H1 (cell line): ENCODE measurements around the gene NR1H2. TPM values are rescaled to one million over a fixed set of nuclear protein-coding genes. Genes with fewer than 3 reads are reported as not detected.

ENCODE experiments used
- CTCF ChIA-PET: fragments of 300-600 bp; sonication (Branson Sonifier 250); formaldehyde crosslinking; loops from one replicate; lab custom pipeline; 2021; ENCODE audit not compliant: partially characterized antibody; lab: Charles Lee
- POLR2A ChIA-PET: fragments of 300-600 bp; sonication (Branson Sonifier 250); formaldehyde crosslinking; loops from one replicate; lab custom pipeline; 2021; ENCODE audit warnings: inconsistent platforms; ENCODE audit not compliant: partially characterized antibody; lab: Charles Lee
- DNase-seq, 2 experiments: peaks; one replicate each; pipeline versions ENCODE4 v3.0.0 to v3.0.0-alpha.2; 2010 to 2022; ENCODE audit warnings: low spot score in 2 of 2, low read depth in 1 of 2, mixed read lengths in 1 of 2
- FAIRE-seq: peaks from 2 replicates; lab custom pipeline; 2011; peaks lifted over from hg19 to GRCh38; lab: Jason Lieb, UNC
- H2AFZ ChIP-seq: 2 replicates; pipeline ENCODE4 v1.8.1; 2012; ENCODE audit warnings: low read length, inconsistent platforms
- H2AK5ac ChIP-seq: 2 replicates; pipeline ENCODE4 v1.6.1; 2013; ENCODE audit warnings: low read depth, low read length
- H2BK120ac ChIP-seq: replicated peaks from 2 replicates; pipeline ENCODE3; 2013; ENCODE audit warnings: low read depth, low read length, inconsistent platforms
- H2BK12ac ChIP-seq: 2 replicates; pipeline ENCODE4 v1.6.1; 2013; ENCODE audit warnings: low read depth, low read length
- H2BK15ac ChIP-seq: 2 replicates; pipeline ENCODE4 v1.6.1; 2013; ENCODE audit warnings: low read length
- H2BK20ac ChIP-seq: 2 replicates; pipeline ENCODE4 v1.6.1; 2013; ENCODE audit warnings: low read length
- H2BK5ac ChIP-seq: 2 replicates; pipeline ENCODE4 v1.6.1; 2013; ENCODE audit warnings: low read depth, low read length
- H3K14ac ChIP-seq: 2 replicates; pipeline ENCODE4 v1.6.1; 2013; ENCODE audit warnings: inconsistent platforms; ENCODE audit not compliant: insufficient read length
- H3K18ac ChIP-seq: 2 replicates; pipeline ENCODE4 v1.6.1; 2013; ENCODE audit warnings: low read length; ENCODE audit errors: extremely low read depth
- H3K23ac ChIP-seq: 2 replicates; pipeline ENCODE4 v1.6.1; 2013; ENCODE audit warnings: inconsistent platforms; ENCODE audit not compliant: insufficient read length
- H3K23me2 ChIP-seq: 2 replicates; pipeline ENCODE4 v1.6.1; 2013; ENCODE audit warnings: low read depth, low read length
- H3K27ac ChIP-seq: 2 replicates; pipeline ENCODE4 v1.6.1; 2011; ENCODE audit warnings: low read depth, low read length, inconsistent platforms
- H3K27me3 ChIP-seq, 4 experiments: replicated peaks in 1 of 4; 1 replicate in 1 of 4; 2 replicates in 3 of 4; pipeline versions ENCODE4 v1.6.1 to v1.8.1; 2011 to 2013; ENCODE audit warnings: low read length in 3 of 4, mild to moderate bottlenecking in 3 of 4, inconsistent platforms in 2 of 4, mixed read lengths in 2 of 4, moderate library complexity in 1 of 4; ENCODE audit not compliant: control insufficient read depth in 3 of 4, insufficient read depth in 3 of 4; ENCODE audit errors: extremely low read depth in 1 of 4
- H3K36me3 ChIP-seq, 4 experiments: 2 replicates each; pipeline versions ENCODE4 v1.6.1 to v1.8.1; 2011 to 2013; ENCODE audit warnings: mild to moderate bottlenecking in 4 of 4, low read length in 3 of 4, moderate library complexity in 2 of 4, control low read depth in 1 of 4, inconsistent platforms in 1 of 4; ENCODE audit not compliant: insufficient read depth in 4 of 4, control insufficient read depth in 2 of 4
- H3K4ac ChIP-seq: replicated peaks from 2 replicates; pipeline ENCODE3; 2013; ENCODE audit warnings: low read length, low read depth, mixed read lengths, inconsistent platforms; ENCODE audit not compliant: insufficient read length
- H3K4me1 ChIP-seq, 4 experiments: replicated peaks in 1 of 4; 1 replicate in 1 of 4; 2 replicates in 3 of 4; pipeline versions ENCODE4 v1.6.1 to v1.8.1; 2011 to 2013; ENCODE audit warnings: low read length in 3 of 4, inconsistent platforms in 2 of 4, mixed read lengths in 1 of 4; ENCODE audit not compliant: insufficient read depth in 4 of 4, control insufficient read depth in 3 of 4
- H3K4me2 ChIP-seq, 2 experiments: 2 replicates each; pipeline versions ENCODE4 v1.6.1 to v1.8.1; 2011 to 2013; ENCODE audit warnings: low read depth in 2 of 2, low read length in 2 of 2, control low read depth in 1 of 2, inconsistent platforms in 1 of 2, mild to moderate bottlenecking in 1 of 2; ENCODE audit not compliant: insufficient read depth in 1 of 2
- H3K4me3 ChIP-seq, 4 experiments: fragments of 200-600, 300-600 bp in 1 of 4; sonication (generic), shearing (Covaris generic), sonication (Bioruptor Twin) in 1 of 4; 2 replicates each; pipeline versions ENCODE4 v1.5.1 to v1.8.1; 2011 to 2016; ENCODE audit warnings: low read length in 4 of 4, low read depth in 3 of 4, control low read depth in 2 of 4, inconsistent platforms in 2 of 4, mild to moderate bottlenecking in 2 of 4, mixed read lengths in 1 of 4, moderate library complexity in 1 of 4; ENCODE audit not compliant: insufficient read depth in 2 of 4; ENCODE audit errors: extremely low read depth in 1 of 4
- H3K56ac ChIP-seq: replicated peaks from 2 replicates; pipeline ENCODE3; 2013; ENCODE audit warnings: low read depth, mild to moderate bottlenecking, mixed read lengths, low read length, inconsistent platforms; ENCODE audit not compliant: insufficient read length
- H3K79me1 ChIP-seq: 2 replicates; pipeline ENCODE4 v1.6.1; 2013; ENCODE audit warnings: low read depth, low read length, control low read depth
- H3K79me2 ChIP-seq, 2 experiments: 2 replicates each; pipeline versions ENCODE4 v1.6.1 to v1.8.1; 2012 to 2013; ENCODE audit warnings: low read length in 2 of 2, mild to moderate bottlenecking in 2 of 2, inconsistent platforms in 1 of 2; ENCODE audit not compliant: insufficient read depth in 2 of 2, control insufficient read depth in 1 of 2
- H3K9ac ChIP-seq, 4 experiments: replicated peaks in 1 of 4; 1 replicate in 1 of 4; 2 replicates in 3 of 4; pipeline versions ENCODE4 v1.6.1 to v1.8.1; 2011 to 2013; ENCODE audit warnings: low read depth in 3 of 4, low read length in 3 of 4, control low read depth in 2 of 4, mild to moderate bottlenecking in 2 of 4, moderate library complexity in 2 of 4, inconsistent platforms in 1 of 4; ENCODE audit errors: extremely low read depth in 1 of 4
- H3K9me3 ChIP-seq, 2 experiments: 2 replicates each; pipeline versions ENCODE4 v1.6.1 to v1.8.1; 2012 to 2013; ENCODE audit warnings: mild to moderate bottlenecking in 2 of 2, moderate library complexity in 2 of 2, control low read depth in 1 of 2, inconsistent platforms in 1 of 2, low read depth in 1 of 2, low read length in 1 of 2, mixed read lengths in 1 of 2; ENCODE audit not compliant: insufficient read depth in 2 of 2
- H4K20me1 ChIP-seq, 2 experiments: replicated peaks in 1 of 2; 2 replicates each; pipeline versions ENCODE3 to v1.8.1; 2011 to 2013; ENCODE audit warnings: inconsistent platforms in 2 of 2, low read length in 2 of 2, mild to moderate bottlenecking in 1 of 2; ENCODE audit not compliant: insufficient read depth in 2 of 2, control insufficient read depth in 1 of 2
- H4K5ac ChIP-seq: 2 replicates; pipeline ENCODE4 v1.6.1; 2013; ENCODE audit warnings: low read length, low read depth, mixed read lengths, inconsistent platforms; ENCODE audit not compliant: insufficient read length
- H4K8ac ChIP-seq: 2 replicates; pipeline ENCODE4 v1.8.0; 2013; ENCODE audit warnings: mild to moderate bottlenecking, moderate library complexity, low read length, inconsistent platforms; ENCODE audit not compliant: insufficient read depth; ENCODE audit errors: extremely low read depth
- H4K91ac ChIP-seq: replicated peaks from 2 replicates; pipeline ENCODE3; 2013; ENCODE audit warnings: low read length, mixed read lengths, inconsistent platforms; ENCODE audit not compliant: insufficient read length
- CREB1 ChIP-seq: IDR thresholded peaks from 2 replicates; pipeline ENCODE4 v1.6.1; 2012; ENCODE audit warnings: inconsistent platforms
- E2F6 ChIP-seq: IDR thresholded peaks from 2 replicates; pipeline ENCODE4 v1.6.1; 2012; ENCODE audit warnings: inconsistent platforms
- EGR1 ChIP-seq: IDR thresholded peaks from 2 replicates; pipeline ENCODE4 v1.6.1; 2011; ENCODE audit warnings: low read depth, low read length, borderline replicate concordance
- FOSL1 ChIP-seq: IDR thresholded peaks from 2 replicates; pipeline ENCODE4 v1.6.1; 2011; ENCODE audit warnings: mild to moderate bottlenecking, low read depth, low read length, moderate library complexity; ENCODE audit not compliant: insufficient read depth
- GABPA ChIP-seq: IDR thresholded peaks from 2 replicates; pipeline ENCODE4 v1.6.1; 2011; ENCODE audit warnings: mild to moderate bottlenecking, low read length, moderate library complexity, borderline replicate concordance; ENCODE audit not compliant: insufficient read depth
- SIN3A ChIP-seq, 2 experiments: IDR thresholded peaks in 1 of 2; conservative IDR thresholded peaks in 1 of 2; 2 replicates each; pipeline ENCODE4 v1.6.1; 2011 to 2012; ENCODE audit warnings: low read length in 2 of 2, improper control_type of control experiment in 1 of 2, low read depth in 1 of 2, mild to moderate bottlenecking in 1 of 2
- TAF1 ChIP-seq: IDR thresholded peaks from 2 replicates; pipeline ENCODE4 v1.6.1; 2011; ENCODE audit warnings: mild to moderate bottlenecking, low read depth, low read length
- TBP ChIP-seq: IDR thresholded peaks from 2 replicates; pipeline ENCODE4 v1.6.1; 2011; ENCODE audit warnings: low read depth, low read length, improper control_type of control experiment
- TEAD4 ChIP-seq: IDR thresholded peaks from 2 replicates; pipeline ENCODE4 v1.6.1; 2012; ENCODE audit warnings: low read depth, low read length, inconsistent platforms, mixed read lengths
- WGBS, 2 experiments: shearing (Covaris generic) in 1 of 2; methylation state at CpG; one replicate each; pipeline versions ENCODE4 v1.1.6 to v1.1.7; 2013 to 2015; ENCODE audit warnings: low lambda C conversion rate in 2 of 2, mixed read lengths in 2 of 2, inconsistent platforms in 1 of 2, low coverage in 1 of 2, missing lambda C conversion rate in 1 of 2; ENCODE audit not compliant: insufficient replicate concordance in 2 of 2, insufficient coverage in 1 of 2, insufficient read length in 1 of 2; ENCODE audit errors: extremely low coverage in 1 of 2, missing lambda C conversion rate in 1 of 2; 5-methylcytosine and 5-hydroxymethylcytosine counted together
- polyA plus RNA-seq, 7 experiments: library from polyadenylated mRNA; depleted of rRNA in 3 of 7; stranded (reverse) in 5 of 7; unstranded in 2 of 7; fragments of >200 nt in 5 of 7; fragments of 200-250 nt in 2 of 7; gene quantifications; 1 replicate in 5 of 7; 2 replicates in 1 of 7; 4 replicates in 1 of 7; pipeline versions ENCODE4 v1.2.1 to v1.2.3, GENCODE V29; 2011 to 2013; ENCODE audit warnings: missing spikeins in 2 of 7, mixed read lengths in 2 of 7
- total RNA-seq: library from RNA; stranded (reverse); fragmentation: NEBNext Ultra II Directional; extraction: Animal tissue kit (Norgen Biotek cat#: 25700); gene quantifications from 2 replicates; pipeline ENCODE4 v1.2.1, GENCODE V29; 2021
- TF ChIP-seq, protein P1 (sequence below): IDR thresholded peaks from 2 replicates; pipeline ENCODE4 v1.6.1; 2012; ENCODE audit warnings: inconsistent platforms

The NR1H2 gene
- total and polyA plus RNA-seq, 2 of the 8 experiments (the other 6 are each of a cell fraction or from before 2014, with no cell fraction given) = 40.3 to 47.5 TPM

DNA sequence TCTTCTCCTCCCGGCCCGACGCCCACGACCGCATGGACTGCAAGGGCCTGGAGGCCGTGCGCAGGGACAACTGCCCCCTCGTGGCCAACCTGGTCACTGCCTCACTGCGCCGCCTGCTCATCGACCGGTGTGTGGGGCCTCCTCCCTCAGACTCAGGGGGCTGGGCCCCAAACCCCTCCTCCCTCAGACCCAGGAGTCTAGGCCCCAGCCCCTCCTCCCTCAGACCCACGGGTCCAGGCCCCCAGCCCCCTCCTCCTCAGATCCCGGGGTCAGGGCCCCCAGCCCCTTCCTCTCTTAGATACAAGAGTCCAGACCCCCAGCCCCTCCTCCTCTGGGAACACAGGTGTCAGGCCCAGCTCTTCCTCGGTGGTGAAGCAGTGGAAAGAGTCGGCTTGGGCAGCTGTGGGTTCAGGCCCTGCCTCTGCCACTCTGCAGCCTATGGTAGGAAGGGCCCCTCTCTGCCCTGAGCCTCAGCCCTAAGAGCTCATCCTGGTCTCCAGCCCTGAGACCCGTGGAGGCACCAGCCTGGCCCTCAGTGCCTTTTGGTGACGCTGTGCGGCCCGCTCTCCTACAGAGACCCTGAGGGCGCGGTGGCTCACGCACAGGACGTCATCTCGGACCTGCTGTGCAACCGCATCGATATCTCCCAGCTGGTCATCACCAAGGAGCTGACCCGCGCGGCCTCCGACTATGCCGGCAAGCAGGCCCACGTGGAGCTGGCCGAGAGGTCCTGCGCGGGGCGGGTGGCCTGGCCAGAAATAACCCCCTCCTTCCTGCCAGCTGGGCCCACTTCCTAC lies 38.8 kb downstream of the NR1H2 start:
- H3K9ac ChIP-seq = no peak overlapping the region
- POLR2A ChIA-PET = interaction anchor here (0.5 to 2.4 kb wide), 10 partner anchors 10 to 99 kb away, joined by 3 to 15 read pairs (median 4); partner anchors contain the start of gene POLD1
- peaks cover 12% of the 10 kb centered on the region; the same call in 1 of the 2 replicates for H3K23me2 ChIP-seq
- peak; percentile 79 to 98 for DNase-seq
- H4K5ac ChIP-seq = no peak overlapping the region
- FAIRE-seq = no peak
- H3K4me2 ChIP-seq = no peak overlapping the region
- no peaks in the 10 kb centered on the region for H3K9me3 ChIP-seq
- H3K27ac ChIP-seq = no peak overlapping the region; the same call in 1 of the 2 replicates
- no peak overlapping the region for H2AFZ ChIP-seq
- H3K18ac ChIP-seq = no peak overlapping the region; the same call in 1 of the 2 replicates
- peaks cover under 1 to 9% (median 3%) of the 10 kb centered on the region in 4 experiments; a peak in 4 of 8 replicates for H3K36me3 ChIP-seq
- H3K4me1 ChIP-seq = peaks cover 0 to 20% (median 12%) of the 10 kb centered on the region in 4 experiments; a peak in 6 of 7 replicates
- peaks cover 0 to 8% of the 10 kb centered on the region in 2 experiments for H4K20me1 ChIP-seq
- H4K91ac ChIP-seq = peak overlapping the region; percentile 84
- no peak overlapping the region for H3K23ac ChIP-seq
- no peak overlapping the region for H2BK120ac ChIP-seq
- H3K56ac ChIP-seq = peak overlapping the region; percentile 2
- no peaks in the 10 kb centered on the region for H3K79me2 ChIP-seq
- H3K79me1 ChIP-seq = no peaks in the 10 kb centered on the region
- peaks cover 0 to 2% (median 0%) of the 10 kb centered on the region in 4 experiments; a peak in 1 of 7 replicates for H3K27me3 ChIP-seq
- no peak overlapping the region for H3K4me3 ChIP-seq
- H2AK5ac ChIP-seq = peak overlapping the region; percentile 43; the same call in 1 of the 2 replicates
- 84% methylated on average over 14 of the region's 37 CpGs; no CpG with 5 or more reads in 1 of the 2 experiments for WGBS, 2 experiments
- H4K8ac ChIP-seq = peak overlapping the region; percentile 41; the same call in 1 of the 2 replicates
- H2BK15ac ChIP-seq = no peak overlapping the region
- H2BK5ac ChIP-seq = no peak overlapping the region
- CTCF ChIA-PET = interaction anchor here (0.6 to 3.2 kb wide), 13 partner anchors 9 to 1644 kb away, joined by 3 to 22 read pairs (median 6); no protein-coding TSS in a partner anchor
- H2BK12ac ChIP-seq = no peak overlapping the region
- no peak overlapping the region for H3K4ac ChIP-seq
- no peak overlapping the region for H2BK20ac ChIP-seq
- no peak overlapping the region for H3K14ac ChIP-seq
- TF ChIP-seq, protein P1, sequence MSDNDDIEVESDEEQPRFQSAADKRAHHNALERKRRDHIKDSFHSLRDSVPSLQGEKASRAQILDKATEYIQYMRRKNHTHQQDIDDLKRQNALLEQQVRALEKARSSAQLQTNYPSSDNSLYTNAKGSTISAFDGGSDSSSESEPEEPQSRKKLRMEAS = peak; percentile 98
- TF ChIP-seq FOSL1 (no peak), SIN3A (conservative IDR thresholded peaks at IDR 0.05 in 1 of 2, IDR thresholded peaks at IDR 0.05 in 1 of 2; ENCODE audit: low read depth in 1 of 2, low read length in 2 of 2) (peak; percentile 23 to 63; a peak in 2 of 4 replicates), TEAD4 (no peak), E2F6 (no peak), TAF1 (0 out of 2 replicates have a peak, but pooled peaks have one; percentile 19), GABPA (peak; percentile 69; the same call in 1 of the 2 replicates), EGR1 (peak; percentile 74; the same call in 1 of the 2 replicates), CREB1 (peak; percentile 74; the same call in 1 of the 2 replicates), TBP (0 out of 2 replicates have a peak, but pooled peaks have one; percentile 12)
